HUES48 (cell line): ENCODE data around the gene RNF138.

Experiments
- H3K27ac ChIP-seq: one replicate; pipeline ENCODE4 v1.7.0; 2013; ENCODE audit warnings: low read depth, low read length, inconsistent platforms
- H3K27me3 ChIP-seq: 2 replicates; pipeline ENCODE4 v1.6.1; 2013; ENCODE audit warnings: mild to moderate bottlenecking, low read length; ENCODE audit not compliant: control insufficient read depth, insufficient read depth
- H3K36me3 ChIP-seq: 2 replicates; pipeline ENCODE4 v1.6.1; 2013; ENCODE audit warnings: low read length; ENCODE audit not compliant: control insufficient read depth, insufficient read depth
- H3K4me1 ChIP-seq: 2 replicates; pipeline ENCODE4 v1.6.1; 2013; ENCODE audit warnings: mild to moderate bottlenecking, low read length; ENCODE audit not compliant: control insufficient read depth, insufficient read depth
- H3K4me3 ChIP-seq: 2 replicates; pipeline ENCODE4 v1.5.1; 2013; ENCODE audit warnings: mild to moderate bottlenecking, low read depth, low read length
- H3K9ac ChIP-seq: 2 replicates; pipeline ENCODE4 v1.6.1; 2013; ENCODE audit warnings: mild to moderate bottlenecking, low read depth, low read length, moderate library complexity
- H3K9me3 ChIP-seq: 2 replicates; pipeline ENCODE4 v1.6.1; 2013; ENCODE audit warnings: low read length; ENCODE audit not compliant: control insufficient read depth, insufficient read depth

Gene RNF138

DNA sequence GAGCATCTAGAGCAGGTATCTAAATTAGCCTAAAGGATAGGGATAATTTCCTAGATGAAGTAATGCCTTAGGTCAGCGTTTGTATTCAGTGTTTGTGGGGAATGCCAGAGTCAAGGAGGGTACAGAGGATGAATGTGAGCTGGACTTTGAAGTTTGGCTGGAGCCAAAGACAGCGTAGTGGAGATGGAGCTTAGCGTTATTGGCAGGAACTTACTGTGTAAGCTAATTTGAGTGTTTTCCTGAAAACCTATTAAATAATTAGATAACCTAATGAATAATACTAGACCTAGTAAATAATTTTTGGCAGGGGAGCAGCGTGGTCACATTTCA lies 4.2 kb downstream of the RNF138 start:
- peaks cover 20% of the 10 kb centered on the region for H3K4me1 ChIP-seq
- peaks cover 33% of the 10 kb centered on the region for H3K36me3 ChIP-seq
- no peak overlapping the region for H3K9ac ChIP-seq

DNA sequence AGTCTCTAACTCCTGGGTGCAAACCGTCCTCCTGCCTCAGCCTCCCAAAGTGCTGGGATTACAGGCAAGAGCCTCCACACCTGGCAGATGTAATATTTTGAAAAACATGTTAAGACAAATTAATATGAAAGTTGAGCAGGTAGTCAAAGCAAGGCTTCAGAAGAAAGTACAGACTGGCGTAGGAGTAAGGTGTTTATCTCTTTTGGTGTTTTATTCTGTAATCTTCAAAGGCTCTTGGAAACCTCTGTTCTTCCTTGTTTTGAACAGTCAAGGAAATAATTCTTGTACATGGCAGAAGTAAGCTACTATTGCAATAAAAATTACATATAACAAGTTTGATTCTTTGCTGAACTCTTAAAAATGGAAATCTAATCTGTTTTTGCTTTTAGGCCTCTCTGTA lies 5.3 kb downstream of the RNF138 start:
- no peak overlapping the region for H3K27ac ChIP-seq

More for the DNA sequence above, 4.2 kb downstream of the RNF138 start:
- no peak overlapping the region for H3K4me3 ChIP-seq
- H3K9me3 ChIP-seq: no peaks in the 10 kb centered on the region
- H3K27ac ChIP-seq: no peak overlapping the region
- no peaks in the 10 kb centered on the region for H3K27me3 ChIP-seq

DNA sequence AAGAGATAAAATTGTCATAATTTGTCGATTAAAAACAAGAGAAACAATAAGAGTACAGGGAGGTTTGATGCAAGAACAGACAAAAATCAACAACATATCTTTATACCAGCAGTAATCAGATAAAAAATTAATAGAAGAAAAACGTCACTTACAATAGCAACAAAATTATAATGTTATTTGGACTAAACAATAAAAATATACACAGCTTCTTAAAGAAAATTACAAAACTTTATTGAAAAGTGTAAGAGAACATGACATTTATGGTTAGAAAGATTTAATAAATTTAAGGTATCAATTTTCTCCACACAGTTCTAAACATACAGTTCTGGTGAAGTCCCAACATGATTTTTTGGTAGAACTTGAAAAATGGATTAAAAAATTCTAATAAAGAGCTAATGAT lies 12.8 kb downstream of the RNF138 start:
- Histone ChIP-seq H3K9ac (no peak overlapping the region), H3K4me3 (no peak overlapping the region), H3K27ac (no peak overlapping the region), H3K36me3 (0 out of 2 replicates have a peak, but pooled peaks cover 8% of the 10 kb centered on the region), H3K27me3 (no peaks in the 10 kb centered on the region), H3K9me3 (no peaks in the 10 kb centered on the region), H3K4me1 (no peaks in the 10 kb centered on the region)

More for the DNA sequence above, 5.3 kb downstream of the RNF138 start:
- peaks cover 36% of the 10 kb centered on the region for H3K36me3 ChIP-seq
- peaks cover 20% of the 10 kb centered on the region for H3K4me1 ChIP-seq
- no peaks in the 10 kb centered on the region for H3K27me3 ChIP-seq
- no peak overlapping the region for H3K4me3 ChIP-seq
- no peaks in the 10 kb centered on the region for H3K9me3 ChIP-seq
- no peak overlapping the region; the same call in 1 of the 2 replicates for H3K9ac ChIP-seq

DNA sequence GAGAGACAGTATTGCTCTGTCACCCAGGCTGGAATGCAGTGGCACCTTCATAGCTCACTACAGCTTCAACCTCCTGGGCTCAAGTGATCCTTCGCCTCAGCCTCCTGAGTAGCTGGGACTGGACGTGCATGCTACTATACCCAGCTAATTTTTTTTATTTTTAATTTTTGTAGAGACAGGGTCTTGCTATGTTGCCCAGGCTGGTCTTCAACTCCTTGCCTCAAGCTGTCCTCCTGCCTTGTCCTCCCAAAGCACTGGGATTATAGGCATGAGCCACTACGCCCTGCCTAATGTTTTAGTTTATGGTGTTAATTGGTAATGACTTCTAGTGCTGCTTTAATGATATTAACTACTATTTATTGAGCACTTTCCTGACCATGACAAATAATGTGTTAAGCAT lies 18.3 kb downstream of the RNF138 start:
- Histone ChIP-seq H3K27ac (no peak overlapping the region), H3K9ac (no peak overlapping the region), H3K36me3 (peaks cover 36% of the 10 kb centered on the region), H3K27me3 (no peaks in the 10 kb centered on the region), H3K9me3 (no peaks in the 10 kb centered on the region), H3K4me3 (no peak overlapping the region), H3K4me1 (no peaks in the 10 kb centered on the region)

DNA sequence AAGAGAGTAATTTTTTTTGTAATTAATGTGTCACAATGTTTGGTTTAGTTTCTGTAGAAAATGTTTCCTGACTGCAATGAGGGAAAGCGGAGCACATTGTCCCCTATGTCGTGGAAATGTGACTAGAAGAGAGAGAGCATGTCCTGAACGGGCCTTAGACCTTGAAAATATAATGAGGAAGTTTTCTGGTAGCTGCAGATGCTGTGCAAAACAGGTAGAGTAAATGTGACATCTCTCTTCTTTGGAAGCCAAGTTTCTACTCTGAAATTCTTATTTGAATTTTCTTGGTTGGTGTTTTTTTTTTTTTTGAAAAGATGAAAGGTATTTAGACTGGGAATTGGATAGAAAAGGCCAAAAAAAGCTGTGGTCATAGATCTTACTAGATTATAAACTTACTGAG lies 20.0 kb downstream of the RNF138 start:
- no peak overlapping the region for H3K27ac ChIP-seq
- H3K27me3 ChIP-seq: no peaks in the 10 kb centered on the region
- H3K4me1 ChIP-seq: no peaks in the 10 kb centered on the region
- peaks cover 52% of the 10 kb centered on the region for H3K36me3 ChIP-seq
- H3K4me3 ChIP-seq: no peak overlapping the region
- H3K9me3 ChIP-seq: no peaks in the 10 kb centered on the region
- no peak overlapping the region for H3K9ac ChIP-seq

DNA sequence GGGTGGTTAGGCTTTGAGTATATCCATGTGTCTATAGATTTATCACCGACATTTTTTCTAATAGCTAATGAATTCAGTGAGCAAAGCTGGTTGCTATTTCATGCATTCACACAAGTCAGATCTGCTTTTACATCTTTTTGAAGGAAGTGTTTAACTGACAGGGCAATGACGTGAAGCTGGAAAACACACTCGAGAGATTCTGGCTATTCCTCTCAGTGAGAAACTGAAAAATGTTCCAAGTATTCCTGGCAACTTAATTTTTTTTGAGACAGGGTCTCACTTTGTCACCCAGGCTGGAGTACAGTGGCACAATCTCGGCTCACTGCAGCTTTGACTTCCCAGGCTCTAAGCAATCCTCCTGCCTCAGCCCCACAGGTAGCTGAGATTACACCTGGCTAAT lies 21.2 kb downstream of the RNF138 start:
- Histone ChIP-seq H3K27me3 (no peaks in the 10 kb centered on the region), H3K36me3 (peaks cover 62% of the 10 kb centered on the region), H3K4me1 (no peaks in the 10 kb centered on the region), H3K27ac (no peak overlapping the region), H3K9me3 (no peaks in the 10 kb centered on the region), H3K9ac (no peak overlapping the region), H3K4me3 (no peak overlapping the region)

DNA sequence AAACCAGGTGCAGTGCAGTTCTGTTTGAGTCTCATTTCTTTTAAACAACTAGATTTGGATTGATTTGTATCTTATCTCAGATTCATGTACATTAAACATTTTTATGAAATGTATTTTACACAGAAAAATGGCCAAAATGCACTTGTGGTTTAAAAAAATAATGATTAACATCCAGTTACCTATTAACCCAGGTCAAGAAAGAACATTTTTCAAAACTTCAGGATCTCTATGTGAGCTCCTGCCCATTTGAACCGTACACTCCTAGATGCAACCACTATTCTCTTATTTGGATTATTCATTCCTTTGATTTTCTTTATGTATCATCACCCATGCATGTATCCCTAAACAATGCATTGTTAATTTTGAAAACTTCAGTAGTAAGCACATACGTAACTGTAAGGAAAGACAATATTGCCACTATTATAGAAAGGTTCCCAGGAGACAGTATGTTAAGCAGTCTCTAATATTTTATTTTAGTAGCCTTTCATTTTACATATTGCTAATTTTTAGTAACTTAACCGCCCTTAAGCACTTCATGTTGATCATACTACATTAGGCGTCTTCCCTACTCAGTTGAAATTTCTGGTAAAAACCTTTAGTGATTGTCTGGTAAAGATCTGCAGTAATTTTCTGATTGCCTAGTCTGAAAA lies 22.7 kb downstream of the RNF138 start:
- Histone ChIP-seq H3K4me1 (no peaks in the 10 kb centered on the region), H3K9ac (no peak overlapping the region), H3K4me3 (no peak overlapping the region), H3K36me3 (peaks cover 68% of the 10 kb centered on the region), H3K9me3 (no peaks in the 10 kb centered on the region), H3K27me3 (no peaks in the 10 kb centered on the region), H3K27ac (no peak overlapping the region)

DNA sequence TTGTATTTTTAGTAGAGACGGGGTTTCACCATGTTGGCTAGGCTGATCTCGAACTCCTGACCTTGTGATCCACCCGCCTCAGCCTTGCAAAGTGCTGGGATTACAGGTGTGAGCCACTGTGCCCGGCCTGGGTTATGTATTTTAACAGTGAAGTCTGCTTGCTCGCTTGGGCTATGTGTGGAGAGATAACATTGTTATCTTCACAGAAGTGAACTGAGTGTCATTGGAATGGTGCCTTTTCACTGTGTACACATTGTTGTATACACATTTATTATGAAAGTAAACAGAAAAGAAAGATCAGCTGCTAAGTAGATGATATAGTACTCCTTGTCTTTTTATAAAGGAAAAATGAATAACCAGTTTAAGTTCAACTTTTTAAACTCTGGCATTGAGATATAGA lies 30.4 kb downstream of the RNF138 start:
- Histone ChIP-seq H3K27me3 (no peaks in the 10 kb centered on the region), H3K4me3 (no peak overlapping the region), H3K9ac (no peak overlapping the region), H3K9me3 (no peaks in the 10 kb centered on the region), H3K4me1 (no peaks in the 10 kb centered on the region), H3K27ac (no peak overlapping the region), H3K36me3 (peaks cover 78% of the 10 kb centered on the region)

DNA sequence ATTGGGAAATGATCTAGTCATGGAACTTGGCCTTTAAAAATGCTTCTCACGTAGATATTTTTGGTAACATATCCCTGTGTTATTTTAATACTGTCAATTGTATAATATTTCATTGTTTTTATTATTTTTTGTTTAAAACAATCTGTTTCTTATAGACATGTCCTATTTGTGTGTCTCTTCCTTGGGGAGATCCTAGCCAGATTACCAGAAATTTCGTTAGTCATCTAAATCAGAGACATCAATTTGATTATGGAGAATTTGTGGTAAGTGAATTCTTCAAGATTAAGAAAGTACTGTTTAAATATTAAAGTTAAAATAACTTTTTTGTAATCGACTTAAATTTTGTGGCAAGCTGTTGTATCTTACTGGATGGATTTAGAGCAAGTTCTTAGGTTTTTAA lies 34.9 kb downstream of the RNF138 start:
- H3K27ac ChIP-seq: no peak overlapping the region
- peaks cover 85% of the 10 kb centered on the region for H3K36me3 ChIP-seq
- no peaks in the 10 kb centered on the region for H3K9me3 ChIP-seq
- H3K4me3 ChIP-seq: no peak overlapping the region
- no peak overlapping the region for H3K9ac ChIP-seq
- H3K27me3 ChIP-seq: no peaks in the 10 kb centered on the region
- no peaks in the 10 kb centered on the region for H3K4me1 ChIP-seq

DNA sequence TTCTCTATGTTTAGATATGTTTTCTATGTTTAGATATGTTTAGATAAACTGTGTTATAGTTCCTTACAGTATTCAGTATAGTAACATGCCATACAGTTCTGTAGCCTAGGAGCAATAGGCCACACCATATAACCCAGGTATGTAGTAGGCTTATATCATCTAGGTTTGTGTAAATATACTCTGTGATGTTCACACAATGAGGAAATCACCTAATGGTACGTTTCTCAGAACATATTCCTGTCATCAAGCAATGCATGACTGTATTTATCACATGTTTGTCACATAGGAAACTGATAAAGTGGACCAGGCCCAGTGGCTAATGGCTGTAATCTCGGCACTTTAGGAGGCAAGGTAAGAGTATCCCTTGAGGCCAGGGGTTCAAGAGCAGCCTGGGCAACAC lies 44.0 kb downstream of the RNF138 start:
- H3K4me3 ChIP-seq: no peak overlapping the region
- H3K9me3 ChIP-seq: no peaks in the 10 kb centered on the region
- peaks cover 9% of the 10 kb centered on the region for H3K36me3 ChIP-seq
- no peaks in the 10 kb centered on the region for H3K4me1 ChIP-seq
- no peak overlapping the region for H3K9ac ChIP-seq
- H3K27me3 ChIP-seq: no peaks in the 10 kb centered on the region
- H3K27ac ChIP-seq: no peak overlapping the region

DNA sequence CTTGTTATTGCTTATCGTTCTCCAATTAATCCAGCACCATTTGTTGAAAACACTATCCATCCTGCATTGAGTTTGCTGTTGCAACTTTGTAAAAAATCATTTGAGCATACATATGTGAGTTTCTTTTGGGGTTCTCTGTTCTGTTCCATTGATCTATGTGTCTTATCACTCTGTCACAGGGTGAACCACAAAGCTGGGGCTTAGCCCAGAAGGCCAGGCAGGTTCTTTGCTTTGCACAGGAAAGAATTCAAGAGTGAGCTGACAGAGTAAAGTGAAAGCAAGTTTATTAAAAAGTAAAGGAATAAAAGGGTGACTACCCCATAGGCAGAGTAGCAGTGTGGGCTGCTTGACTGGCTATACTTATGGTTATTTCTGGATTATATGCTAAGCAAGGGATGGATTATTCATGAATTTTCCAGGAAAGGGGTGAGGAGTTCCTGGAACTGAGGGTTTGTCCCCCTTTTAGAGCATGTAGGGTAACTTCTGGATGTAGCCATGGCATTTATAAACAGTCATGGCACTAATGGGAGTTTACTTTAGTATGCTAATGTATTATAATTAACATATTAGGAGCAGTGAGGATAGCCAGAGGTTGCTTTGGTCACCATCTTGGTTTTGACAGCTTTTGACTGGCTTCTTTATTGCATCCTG lies 46.8 kb downstream of the RNF138 start:
- H3K4me1 ChIP-seq: no peaks in the 10 kb centered on the region
- H3K36me3 ChIP-seq: no peaks in the 10 kb centered on the region
- H3K27me3 ChIP-seq: no peaks in the 10 kb centered on the region
- H3K27ac ChIP-seq: no peak overlapping the region
- no peak overlapping the region for H3K4me3 ChIP-seq
- H3K9ac ChIP-seq: no peak overlapping the region
- no peaks in the 10 kb centered on the region for H3K9me3 ChIP-seq
